Sigmoid colon (tissue), 7 donors: ENCODE results near the gene CENPA. TPM values are rescaled to one million over a fixed set of nuclear protein-coding genes. Genes with fewer than 3 reads are reported as not detected.

Experiments used
- DNase-seq: peaks from one replicate; pipeline ENCODE4 v3.0.0-alpha.2; 2019
- H3K27ac ChIP-seq, 4 donors: fragments of 200-600 bp; sonication (generic); one replicate each; pipeline ENCODE4 v1.5.1; 2016 to 2019; ENCODE audit warnings: mild to moderate bottlenecking in 1 of 4
- H3K27me3 ChIP-seq, 3 donors: fragments of 200-600 bp; sonication (generic); one replicate each; pipeline ENCODE4 v1.5.1; 2019; ENCODE audit warnings: mild to moderate bottlenecking in 1 of 3
- H3K36me3 ChIP-seq, 4 donors: fragments of 200-600 bp; sonication (generic); one replicate each; pipeline ENCODE4 v1.5.1; 2016 to 2019
- H3K4me1 ChIP-seq, 4 donors: fragments of 200-600 bp; sonication (generic); one replicate each; pipeline ENCODE4 v1.5.1; 2017 to 2019
- H3K4me3 ChIP-seq, 4 donors: fragments of 200-600 bp; sonication (generic); one replicate each; pipeline ENCODE4 v1.5.1; 2017 to 2019; ENCODE audit warnings: mild to moderate bottlenecking in 2 of 4, moderate library complexity in 1 of 4
- H3K9me3 ChIP-seq, 4 donors: fragments of 200-600 bp in 3 of 4; sonication (generic) in 3 of 4; one replicate each; pipeline versions ENCODE4 v1.5.1 to v1.6.1; 2013 to 2019
- CTCF ChIP-seq, 4 experiments: fragments of 450-650 bp in 3 of 4; fragments of 200-600 bp in 1 of 4; IDR thresholded peaks; one replicate each; pipeline ENCODE4 v1.5.1; 2016 to 2019; ENCODE audit warnings: antibody characterized with exemption in 4 of 4, mild to moderate bottlenecking in 3 of 4, moderate library complexity in 2 of 4
- EP300 ChIP-seq, 4 donors: sonication (generic); formaldehyde crosslinking; IDR thresholded peaks; one replicate each; pipeline ENCODE4 v1.6.1; 2017; ENCODE audit warnings: antibody characterized with exemption in 4 of 4
- POLR2A ChIP-seq, 2 donors: fragments of 450-650 bp; IDR thresholded peaks; one replicate each; pipeline ENCODE4 v1.6.1; 2016; ENCODE audit warnings: antibody characterized with exemption in 2 of 2, mild to moderate bottlenecking in 2 of 2, moderate library complexity in 2 of 2
- POLR2AphosphoS5 ChIP-seq, 4 donors: sonication (generic); formaldehyde crosslinking; IDR thresholded peaks; one replicate each; pipeline ENCODE4 v1.6.1; 2017; ENCODE audit warnings: antibody characterized with exemption in 4 of 4
- WGBS, 2 donors: extraction: QIAGEN DNeasy Blood & Tissue Kit; methylation state at CpG; one replicate each; pipeline ENCODE4 v1.1.7; 2013; 5-methylcytosine and 5-hydroxymethylcytosine counted together
- intact Hi-C: fragments of 100-400 bp; cut with DNase I; formaldehyde crosslinking; loops from one replicate; pipeline ENCODE4 v1.15.1; 2023
- polyA plus RNA-seq, 3 donors: library from polyadenylated mRNA; stranded (reverse); fragments of 200-250 nt; gene quantifications; one replicate each; pipeline ENCODE4 v1.2.3, GENCODE V29; 2013
- total RNA-seq, 4 donors: library from RNA; depleted of rRNA; stranded (reverse); fragments of >200 nt; gene quantifications; one replicate each; pipeline ENCODE4 v1.1.0, GENCODE V29; 2016
- donor health status: healthy with polysubstance abuse.
- donor health status: Bipolar disorder and iron deficiency.
- donor health status: healthy.

The CENPA gene
- total and polyA plus RNA-seq, 7 donors: 1.2 to 11.6 (median 3.2) TPM; not detected in 4

- intact Hi-C loops: loop anchor here (2.0 kb wide), 1 partner anchor 19 kb away; no protein-coding TSS in a partner anchor
- Histone ChIP-seq H3K4me3 (peak overlapping the region in 3 of 4 donors; percentile 62 to 89 (median 83)), H3K4me1 (peaks cover 0 to 69% (median 44%) of the 10 kb centered on the region in 4 donors), H3K27me3 (no peaks in the 10 kb centered on the region), H3K9me3 (no peaks in the 10 kb centered on the region), H3K36me3 (no peaks in the 10 kb centered on the region), H3K27ac (peak overlapping the region; percentile 85 to 96 (median 90))
- WGBS, 2 donors: 91 to 94% methylated on average over 10 of the region's 10 CpGs
- no peak for DNase-seq
- no peak for TF ChIP-seq CTCF (IDR thresholded peaks at IDR 0.05)
- TF ChIP-seq POLR2AphosphoS5 (IDR thresholded peaks at IDR 0.05): no peak
- no peak for TF ChIP-seq POLR2A (IDR thresholded peaks at IDR 0.05)
- no peak for TF ChIP-seq EP300 (IDR thresholded peaks at IDR 0.05)
These were observed 20.2 kb upstream of the CENPA start for GRCh38 chr2:26765475-26766200.

DNA sequence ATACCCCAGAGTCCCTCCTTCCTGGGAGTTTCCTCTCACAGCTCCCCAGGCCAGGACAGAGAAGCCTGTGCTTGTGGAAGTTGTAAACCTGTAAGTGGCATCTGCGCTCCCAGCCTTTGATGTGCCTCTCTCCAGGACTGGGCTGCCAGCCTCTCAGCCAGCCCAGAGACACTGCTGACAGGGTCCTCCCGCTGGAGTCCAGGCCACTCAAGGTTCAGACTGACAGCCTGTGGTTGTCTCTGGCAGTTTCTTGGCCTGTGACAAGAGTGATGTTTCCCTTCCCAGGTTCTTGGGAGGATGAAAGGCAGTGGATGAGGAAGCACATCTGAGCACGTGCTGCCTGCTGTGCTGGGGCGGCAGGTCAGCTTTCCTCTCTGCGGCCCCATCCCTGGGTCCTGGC is 18.7 kb upstream of the CENPA start:
- Histone ChIP-seq H3K4me1 (peaks cover 0 to 84% (median 59%) of the 10 kb centered on the region in 4 donors), H3K4me3 (no peak overlapping the region), H3K9me3 (no peaks in the 10 kb centered on the region), H3K36me3 (no peaks in the 10 kb centered on the region), H3K27ac (peak overlapping the region in 3 of 4 donors; percentile 12 to 80 (median 45)), H3K27me3 (no peaks in the 10 kb centered on the region)
- WGBS, 2 donors: 60 to 65% methylated on average over 5 of the region's 5 CpGs
- TF ChIP-seq EP300 (IDR thresholded peaks at IDR 0.05) (no peak), CTCF (IDR thresholded peaks at IDR 0.05) (no peak)
- intact Hi-C loops: no loop called here
- no peak for DNase-seq

GRCh38 chr2:26767894-26768487 is 17.9 kb upstream of the CENPA start:
- intact Hi-C loops: no loop called here
- Histone ChIP-seq H3K4me3 (no peak overlapping the region), H3K4me1 (peaks cover 0 to 92% (median 68%) of the 10 kb centered on the region in 4 donors), H3K27me3 (no peaks in the 10 kb centered on the region), H3K36me3 (no peaks in the 10 kb centered on the region), H3K9me3 (no peaks in the 10 kb centered on the region), H3K27ac (peak overlapping the region in 3 of 4 donors; percentile 12 to 80 (median 45))
- TF ChIP-seq POLR2AphosphoS5 (IDR thresholded peaks at IDR 0.05) (no peak), EP300 (IDR thresholded peaks at IDR 0.05) (no peak), CTCF (IDR thresholded peaks at IDR 0.05) (no peak), POLR2A (IDR thresholded peaks at IDR 0.05) (no peak)
- no peak for DNase-seq
- WGBS, 2 donors: 96 to 98% methylated on average over 5 of the region's 5 CpGs

DNA sequence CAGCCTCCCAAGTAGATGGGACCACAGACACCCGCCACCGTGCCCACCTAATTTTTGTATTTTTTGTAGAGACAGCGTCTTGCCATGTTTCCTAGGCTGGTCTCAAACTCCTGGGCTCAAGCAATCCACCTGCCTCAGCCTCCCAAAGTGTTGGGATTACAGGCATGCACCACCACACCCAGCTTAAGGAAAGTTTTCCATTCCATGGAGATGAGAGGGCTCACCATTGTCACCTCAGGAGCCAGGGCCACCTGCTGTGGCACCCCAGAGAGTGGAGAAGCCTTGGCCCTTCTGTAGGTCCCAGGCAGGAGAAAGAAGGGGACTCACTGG is 17.1 kb upstream of the CENPA start:
- no peak for DNase-seq
- 96 to 97% methylated on average over 3 of the region's 3 CpGs for WGBS, 2 donors
- Histone ChIP-seq H3K27me3 (no peaks in the 10 kb centered on the region), H3K36me3 (peaks cover 0 to under 1% (median 0%) of the 10 kb centered on the region in 4 donors), H3K4me1 (peaks cover 0 to 88% (median 68%) of the 10 kb centered on the region in 4 donors), H3K4me3 (no peak overlapping the region), H3K27ac (peak overlapping the region; percentile 71 to 80 (median 74)), H3K9me3 (no peaks in the 10 kb centered on the region)
- TF ChIP-seq POLR2AphosphoS5 (IDR thresholded peaks at IDR 0.05) (no peak), POLR2A (IDR thresholded peaks at IDR 0.05) (no peak), CTCF (IDR thresholded peaks at IDR 0.05) (no peak), EP300 (IDR thresholded peaks at IDR 0.05) (no peak)
- intact Hi-C loops: no loop called here
